ENCODE data around the gene VPREB3.

Gene VPREB3, protein sequence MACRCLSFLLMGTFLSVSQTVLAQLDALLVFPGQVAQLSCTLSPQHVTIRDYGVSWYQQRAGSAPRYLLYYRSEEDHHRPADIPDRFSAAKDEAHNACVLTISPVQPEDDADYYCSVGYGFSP

DNA sequence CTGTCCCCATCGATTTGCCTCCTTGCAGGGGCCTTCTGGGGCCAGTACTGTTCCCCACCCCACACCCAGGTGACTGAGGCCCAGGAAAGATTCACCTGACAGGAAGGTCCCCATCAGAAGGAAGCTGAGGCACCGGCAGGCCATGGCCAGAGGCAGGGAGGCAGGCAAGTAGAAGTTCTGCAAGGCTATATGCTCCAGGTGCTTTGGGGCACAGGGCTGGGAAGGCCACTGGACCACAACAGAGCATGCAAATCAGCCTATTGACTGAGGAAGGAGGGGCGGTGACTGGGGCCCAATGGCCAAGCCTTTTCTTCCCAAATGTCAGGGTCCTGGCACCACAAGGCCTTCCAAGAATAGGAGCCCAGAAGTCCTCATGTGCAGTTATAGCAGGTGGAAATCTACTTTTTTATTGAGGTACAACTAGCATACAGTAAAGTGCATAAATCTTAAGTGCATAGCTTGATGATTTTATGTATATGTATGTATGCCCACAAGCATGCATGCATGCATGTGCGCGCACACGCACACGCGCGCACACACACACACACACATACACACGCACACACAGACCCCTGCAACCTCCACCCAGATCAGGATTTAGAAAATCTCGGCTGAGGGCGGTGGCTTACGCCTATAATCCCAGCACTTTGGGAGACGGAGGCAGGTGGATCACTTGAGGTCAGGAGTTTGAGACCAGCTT lies at the start of gene VPREB3:
VPREB3 (minus strand) TSS at position 206 of the 700 bp plus-strand sequence; CDS start at position 144, 62 bp downstream.
- no peak for DNase-seq
- TF ChIP-seq GATA1 (IDR thresholded peaks at IDR 0.05; ENCODE audit: low read depth, low read length) (no peak), POLR2A (IDR thresholded peaks at IDR 0.05; ENCODE audit: low read length) (no peak)

DNA sequence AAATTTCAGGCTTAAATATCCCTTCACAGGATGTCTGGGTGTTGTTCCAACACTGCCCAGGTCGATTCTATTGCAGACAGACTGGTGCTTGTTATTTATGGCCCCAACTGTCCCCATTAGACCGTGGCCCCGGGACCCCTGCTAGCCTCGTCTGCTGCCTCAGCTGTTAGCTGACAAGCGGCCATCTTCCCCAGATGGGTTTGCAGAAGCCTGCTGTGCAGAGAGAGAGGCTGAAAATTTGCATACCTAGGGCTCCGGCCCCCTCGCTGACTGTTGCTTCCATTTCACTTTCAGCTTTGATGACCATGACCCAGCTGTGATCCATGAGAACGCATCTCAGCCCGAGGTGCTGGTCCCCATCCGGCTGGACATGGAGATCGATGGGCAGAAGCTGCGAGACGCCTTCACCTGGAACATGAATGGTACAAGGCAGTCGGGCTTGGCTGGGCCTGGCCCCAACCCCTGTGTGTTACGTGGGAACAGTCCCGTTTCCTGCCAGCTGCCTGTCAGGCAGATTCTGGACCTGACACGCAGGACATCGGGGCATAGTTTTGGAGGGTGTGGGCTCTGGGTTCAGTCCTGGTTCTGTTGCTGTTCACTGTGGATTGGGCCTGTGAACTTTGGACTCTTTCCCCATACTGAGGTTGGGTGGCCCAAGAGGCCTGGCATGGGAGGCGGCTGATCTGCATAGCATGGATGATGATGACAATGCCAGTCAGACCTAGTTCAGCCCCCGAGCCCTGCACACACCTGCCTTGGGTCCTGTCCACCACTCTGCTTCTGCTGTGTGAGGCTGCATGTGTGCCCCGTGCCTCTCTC lies 49.0 kb upstream of the VPREB3 start:
- no peak for TF ChIP-seq GATA1 (IDR thresholded peaks at IDR 0.05; ENCODE audit: low read depth, low read length)
- no peak for TF ChIP-seq POLR2A (IDR thresholded peaks at IDR 0.05; ENCODE audit: low read length)

DNA sequence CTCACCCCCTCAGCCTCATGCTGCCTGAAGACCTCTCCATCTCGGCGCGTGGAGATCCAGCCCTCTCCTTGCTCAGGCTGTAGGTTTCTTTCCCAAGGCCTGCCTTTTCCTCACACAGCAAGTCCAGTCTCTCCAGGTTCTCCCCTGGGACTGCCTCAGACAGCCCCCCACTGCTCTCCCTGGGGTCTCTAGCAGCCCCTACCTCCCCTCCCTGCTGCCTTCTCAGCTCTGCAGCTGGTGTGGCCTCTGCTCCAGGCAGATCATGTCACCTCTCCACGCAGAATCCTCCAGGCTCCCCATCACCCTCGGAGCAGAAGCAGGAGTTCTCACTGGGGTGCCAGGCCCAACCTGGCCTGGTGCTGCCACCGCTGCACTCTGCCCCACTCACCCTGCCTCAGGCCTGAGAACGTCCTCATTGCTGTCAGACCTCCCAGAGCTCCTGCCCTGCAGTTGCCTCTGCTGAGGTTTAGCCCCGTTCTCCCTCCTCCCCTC lies 47.7 kb upstream of the VPREB3 start:
- DNase-seq, result no peak
- TF ChIP-seq POLR2A (IDR thresholded peaks at IDR 0.05; ENCODE audit: low read length) (no peak), GATA1 (IDR thresholded peaks at IDR 0.05; ENCODE audit: low read depth, low read length) (no peak)

More for the DNA sequence above, 49.0 kb upstream of the VPREB3 start:
- no peak for DNase-seq

DNA sequence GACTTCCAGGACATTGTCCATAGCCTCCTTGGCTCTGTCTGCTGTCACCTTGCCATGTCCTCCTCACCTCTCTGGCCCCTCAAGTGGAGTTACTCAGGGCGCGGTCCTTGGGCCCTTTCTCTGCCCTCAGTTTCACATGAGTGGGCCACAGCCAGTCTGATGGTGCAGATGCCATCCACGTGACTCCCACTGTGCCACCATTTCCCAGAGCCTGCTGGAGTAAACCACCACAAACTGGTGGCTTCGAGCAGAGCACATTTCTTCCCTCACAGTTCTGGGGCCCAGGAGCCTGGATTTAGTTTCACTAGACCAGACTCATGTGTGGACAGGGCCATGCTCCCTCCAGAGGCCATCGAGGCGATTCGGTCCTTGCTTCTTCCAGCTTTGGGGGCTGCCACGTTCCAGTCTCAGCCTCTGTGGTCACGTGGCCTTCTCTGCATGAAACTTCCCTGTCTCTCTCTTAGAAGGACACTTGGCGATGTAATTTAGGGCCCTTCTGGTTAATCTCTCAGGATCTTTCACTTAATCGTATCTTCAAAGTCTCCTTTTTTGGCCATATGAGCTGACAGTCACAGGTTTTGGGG lies 47.1 kb upstream of the VPREB3 start:
- DNase-seq, result no peak
- no peak for TF ChIP-seq POLR2A (IDR thresholded peaks at IDR 0.05; ENCODE audit: low read length)
- TF ChIP-seq GATA1 (IDR thresholded peaks at IDR 0.05; ENCODE audit: low read depth, low read length), result no peak

DNA sequence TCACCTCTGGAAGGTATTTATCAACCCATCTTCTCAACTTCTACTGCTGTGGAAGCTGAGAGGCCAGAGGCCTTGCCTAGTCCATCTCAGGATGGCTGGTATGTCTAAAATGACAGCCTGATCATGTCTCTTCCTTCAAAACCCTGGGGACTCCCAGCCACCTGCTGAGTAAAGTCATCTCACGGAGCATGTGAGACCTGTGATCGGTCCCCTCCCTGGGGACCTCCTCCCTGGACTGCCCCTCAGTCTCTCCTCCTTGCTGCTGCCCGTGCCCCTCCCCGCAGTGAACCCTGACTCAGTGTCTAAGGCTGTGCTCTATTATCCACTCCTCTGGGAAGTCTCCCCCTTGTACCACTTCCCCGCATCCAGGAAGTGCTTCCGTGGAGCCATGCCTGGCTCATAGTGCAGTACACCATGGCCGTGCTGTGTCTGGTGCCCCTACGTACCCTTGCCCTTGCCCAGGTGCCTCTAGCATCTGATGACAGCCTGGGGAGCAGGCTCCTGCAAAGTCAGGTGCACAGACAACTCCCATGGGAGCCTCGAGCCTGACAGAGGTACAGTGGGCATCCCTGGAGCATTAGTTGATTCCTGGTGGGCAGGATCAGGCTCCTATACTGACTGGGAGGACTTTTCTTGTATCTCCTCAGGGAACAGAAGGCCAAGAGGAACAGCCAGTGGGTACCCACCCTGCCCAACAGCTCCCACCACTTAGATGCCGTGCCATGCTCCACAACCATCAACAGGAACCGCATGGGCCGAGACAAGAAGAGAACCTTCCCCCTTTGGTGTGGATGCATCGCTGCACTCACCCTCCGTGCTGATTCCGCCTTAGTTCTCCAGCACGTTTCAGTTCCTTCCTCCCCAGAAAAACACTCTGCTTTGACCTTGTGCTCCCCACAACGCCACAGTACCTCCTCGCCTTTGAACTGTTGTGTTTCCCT lies 46.3 kb upstream of the VPREB3 start:
- no peak for DNase-seq
- TF ChIP-seq GATA1 (IDR thresholded peaks at IDR 0.05; ENCODE audit: low read depth, low read length), result no peak
- no peak for TF ChIP-seq POLR2A (IDR thresholded peaks at IDR 0.05; ENCODE audit: low read length)

DNA sequence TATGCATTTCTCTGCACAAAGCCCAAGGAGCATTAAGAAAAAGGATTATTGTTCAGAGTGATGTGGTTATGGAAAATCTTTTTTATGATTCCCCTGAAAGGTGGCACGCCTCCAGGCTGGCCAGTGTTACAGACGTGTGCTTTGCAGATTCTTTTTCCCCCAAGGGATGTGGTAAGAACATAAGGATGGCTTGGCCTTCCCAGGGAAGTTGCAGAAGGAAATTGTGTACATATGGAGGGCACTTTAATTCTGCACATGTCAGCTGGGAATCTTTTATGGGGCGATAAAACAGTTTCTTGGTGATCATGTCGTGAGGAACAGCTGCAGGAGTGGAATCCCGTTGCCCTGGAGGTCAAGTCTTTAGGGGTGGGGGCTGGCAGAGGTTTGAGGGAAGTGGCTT lies 42.2 kb upstream of the VPREB3 start:
- no peak for DNase-seq
- TF ChIP-seq GATA1 (IDR thresholded peaks at IDR 0.05; ENCODE audit: low read depth, low read length), result no peak
- TF ChIP-seq POLR2A (IDR thresholded peaks at IDR 0.05; ENCODE audit: low read length), result no peak

DNA sequence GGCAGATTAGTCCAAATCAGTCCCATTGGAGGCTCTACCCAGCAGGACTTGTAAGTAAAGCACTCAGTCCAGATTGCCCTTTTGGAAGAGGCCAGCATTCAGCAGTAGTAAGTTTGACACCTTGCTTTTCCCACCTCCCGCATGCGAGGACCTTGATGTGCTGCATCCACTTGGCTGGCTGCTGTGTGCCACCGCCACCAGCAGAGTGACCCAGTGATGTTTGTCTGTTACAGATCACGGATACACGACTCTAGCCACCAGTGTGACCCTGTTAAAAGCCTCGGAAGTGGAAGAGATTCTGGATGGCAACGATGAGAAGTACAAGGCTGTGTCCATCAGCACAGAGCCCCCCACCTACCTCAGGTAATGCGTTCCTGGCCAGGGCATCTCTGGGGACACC lies 39.1 kb upstream of the VPREB3 start:
- no peak for TF ChIP-seq POLR2A (IDR thresholded peaks at IDR 0.05; ENCODE audit: low read length)
- no peak for TF ChIP-seq GATA1 (IDR thresholded peaks at IDR 0.05; ENCODE audit: low read depth, low read length)

DNA sequence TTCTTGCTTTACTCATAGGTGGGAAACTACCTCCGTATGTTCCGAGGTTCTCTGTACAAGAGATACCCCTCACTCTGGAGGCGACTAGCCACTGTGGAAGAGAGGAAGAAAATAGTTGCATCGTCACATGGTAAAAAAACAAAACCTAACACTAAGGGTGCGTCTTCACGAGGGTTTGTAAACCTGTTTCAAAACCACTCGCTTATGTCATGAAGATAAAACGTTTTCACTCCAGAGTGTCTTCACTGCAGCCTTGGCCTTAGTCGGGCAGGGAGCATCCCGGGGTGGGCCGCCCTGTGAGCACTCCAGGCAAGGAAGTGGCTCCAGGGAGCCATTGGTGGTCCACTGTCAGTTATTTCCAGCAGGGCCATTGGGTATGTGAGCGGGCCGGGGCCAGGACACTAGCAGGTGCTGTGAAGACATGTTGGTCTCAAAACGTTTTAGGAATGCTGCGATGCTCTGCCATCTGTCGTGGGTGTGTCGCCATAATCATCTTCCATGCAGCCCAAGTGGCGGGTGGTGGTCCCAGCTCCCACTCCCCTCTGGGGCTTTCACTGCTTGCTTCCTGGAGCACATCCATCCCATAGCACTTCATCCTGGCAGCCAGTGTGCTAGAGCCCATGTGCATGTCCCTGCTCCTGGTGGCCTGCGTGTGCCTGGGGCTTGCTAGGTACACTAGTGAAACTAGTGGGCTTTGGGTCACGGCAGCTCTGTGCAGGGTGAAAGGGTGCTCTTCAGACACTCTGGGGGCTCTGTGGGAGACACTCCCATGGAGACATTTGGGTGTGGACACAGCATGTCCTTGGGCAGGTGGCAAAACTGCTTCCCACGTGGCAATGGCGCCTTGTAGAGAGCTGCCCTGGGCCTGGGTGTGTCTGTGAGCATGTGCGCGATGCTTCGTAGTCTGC lies 37.8 kb upstream of the VPREB3 start:
- no peak for DNase-seq
- TF ChIP-seq GATA1 (IDR thresholded peaks at IDR 0.05; ENCODE audit: low read depth, low read length) (no peak), POLR2A (IDR thresholded peaks at IDR 0.05; ENCODE audit: low read length) (no peak)

More for the DNA sequence above, 39.1 kb upstream of the VPREB3 start:
- DNase-seq, result no peak

DNA sequence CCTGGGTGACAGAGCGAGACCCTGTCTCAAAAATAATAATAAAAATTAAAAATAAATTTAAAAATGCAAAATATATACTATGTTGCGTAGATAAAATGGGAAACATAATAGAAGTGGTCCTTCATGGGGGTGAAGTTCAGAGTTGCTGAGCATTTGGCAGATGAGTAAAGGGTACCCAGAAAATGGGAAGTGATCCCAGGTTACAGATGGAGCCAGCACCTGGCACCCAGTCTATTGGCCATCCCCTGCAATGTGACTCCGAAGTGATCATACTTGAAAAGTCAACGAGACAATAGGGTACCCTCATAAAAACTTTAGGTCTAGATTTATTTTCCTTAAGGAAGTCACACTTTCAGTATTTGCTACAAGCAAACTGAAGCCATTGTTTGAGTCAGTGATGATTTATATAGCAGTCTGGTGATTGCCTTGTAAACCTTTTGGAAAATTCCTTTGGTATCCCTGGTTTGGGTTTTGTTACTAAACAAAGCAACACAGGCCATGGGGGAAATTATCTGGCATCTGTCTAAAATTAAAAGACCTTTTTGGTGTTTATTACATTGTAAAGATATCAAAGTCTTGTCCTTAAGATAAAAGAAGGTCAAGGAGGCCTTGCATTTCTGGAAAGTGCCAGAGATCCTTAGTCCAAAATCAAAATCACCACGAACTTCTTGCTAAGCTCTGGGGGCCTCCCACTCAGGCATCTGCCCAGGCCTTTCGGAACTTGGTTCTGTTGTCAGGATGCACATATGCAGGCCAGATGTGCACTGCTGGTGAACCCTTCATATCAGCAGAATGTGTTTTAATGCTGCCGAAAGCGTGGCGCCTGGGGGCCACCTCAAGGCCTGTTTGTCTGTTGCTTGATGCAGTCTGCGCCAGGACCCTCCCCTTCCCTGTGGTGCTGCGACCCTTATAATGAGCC lies 36.9 kb upstream of the VPREB3 start:
- TF ChIP-seq GATA1 (IDR thresholded peaks at IDR 0.05; ENCODE audit: low read depth, low read length), result no peak
- TF ChIP-seq POLR2A (IDR thresholded peaks at IDR 0.05; ENCODE audit: low read length), result no peak
- DNase-seq, result no peak

DNA sequence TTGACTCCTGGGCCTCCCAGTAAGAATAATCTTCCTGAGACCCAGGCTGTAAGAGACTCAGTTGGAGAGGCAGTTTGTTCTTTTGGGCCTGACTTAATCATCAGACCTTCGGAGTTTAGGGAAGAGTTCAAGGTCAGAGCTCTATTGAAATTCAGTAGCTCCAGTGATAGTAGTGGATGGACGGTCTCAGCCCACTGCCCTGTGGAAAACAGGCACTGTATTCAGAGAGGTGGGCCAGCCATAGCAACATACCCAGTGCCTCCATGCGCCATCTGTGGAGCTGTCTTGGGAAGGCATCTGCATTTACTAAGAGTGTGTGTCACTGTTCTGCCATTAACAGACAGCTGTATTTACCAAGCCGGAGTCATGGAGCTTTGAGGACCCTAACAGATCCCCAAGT lies 35.4 kb upstream of the VPREB3 start:
- DNase-seq, result no peak
- no peak for TF ChIP-seq GATA1 (IDR thresholded peaks at IDR 0.05; ENCODE audit: low read depth, low read length)
- TF ChIP-seq POLR2A (IDR thresholded peaks at IDR 0.05; ENCODE audit: low read length), result no peak

DNA sequence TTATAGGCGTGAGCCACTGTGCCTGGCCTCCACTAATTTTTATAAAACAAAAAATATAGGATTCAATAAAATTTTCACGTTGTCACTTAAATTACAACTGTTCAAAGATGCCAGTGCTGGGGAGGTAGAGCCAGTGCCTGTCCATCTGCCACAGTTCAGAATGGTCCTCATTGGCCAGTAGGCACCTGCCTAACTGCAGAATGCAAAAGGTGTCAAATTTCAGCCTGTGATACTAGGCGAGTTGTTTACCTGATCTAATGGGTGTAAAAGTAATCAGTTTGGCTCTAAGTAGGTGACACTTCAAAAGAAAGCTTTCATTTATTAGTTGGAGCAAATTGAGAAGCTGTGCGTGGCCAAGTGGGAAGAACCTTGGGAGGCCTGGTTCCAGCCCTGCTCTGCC lies 34.9 kb upstream of the VPREB3 start:
- DNase-seq, result no peak
- TF ChIP-seq POLR2A (IDR thresholded peaks at IDR 0.05; ENCODE audit: low read length) (no peak), GATA1 (IDR thresholded peaks at IDR 0.05; ENCODE audit: low read depth, low read length) (no peak)
